Fibroblast of skin of left quadriceps (primary cell): ENCODE measurements around the gene WDR18.

Experiments used
- DNase-seq, 2 experiments: peaks; one replicate each; pipeline ENCODE4 v3.0.0-alpha.2; 2013; ENCODE audit warnings: low read depth in 2 of 2

Gene WDR18

DNA sequence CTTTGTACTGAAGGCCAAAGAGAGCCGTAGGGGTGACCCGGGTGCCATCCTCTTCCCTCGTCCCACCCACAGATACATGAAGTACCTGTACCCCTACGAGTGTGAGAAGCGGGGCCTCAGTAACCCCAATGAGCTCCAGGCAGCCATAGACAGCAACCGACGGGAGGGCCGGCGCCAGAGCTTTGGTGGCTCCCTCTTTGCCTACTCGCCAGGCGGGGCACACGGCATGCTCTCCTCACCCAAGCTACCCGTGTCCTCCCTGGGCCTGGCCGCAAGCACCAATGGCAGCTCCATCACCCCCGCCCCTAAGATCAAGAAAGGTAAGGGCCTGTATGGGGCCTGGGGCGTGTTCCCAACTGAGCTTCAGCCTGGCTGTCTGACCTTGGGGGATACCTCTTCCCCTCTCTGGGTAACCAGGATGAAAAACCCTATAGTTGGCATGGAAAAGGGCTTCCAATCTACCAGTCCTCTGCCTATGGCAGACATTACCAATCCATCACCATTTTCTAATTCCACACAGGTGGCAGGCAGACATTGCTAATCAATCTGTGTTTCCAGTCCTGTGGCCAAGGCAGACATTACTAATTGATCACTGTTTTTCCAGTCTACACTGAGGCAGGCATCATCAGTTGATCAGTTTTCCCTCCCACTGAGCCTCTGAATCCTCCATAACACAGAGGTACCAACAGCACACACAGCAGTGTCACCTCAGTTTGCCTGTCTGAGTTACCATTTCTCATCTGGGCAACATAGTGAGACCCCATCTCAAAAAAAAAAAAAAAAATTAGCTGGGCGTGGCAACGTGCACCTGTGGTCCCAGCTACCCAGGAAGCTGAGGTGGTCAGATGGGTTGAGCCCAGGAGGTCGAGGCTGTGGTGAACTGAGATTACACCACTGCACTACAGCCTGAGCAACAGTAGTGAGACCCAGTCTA is 19.1 kb upstream of the WDR18 start:
- no peak for DNase-seq

DNA sequence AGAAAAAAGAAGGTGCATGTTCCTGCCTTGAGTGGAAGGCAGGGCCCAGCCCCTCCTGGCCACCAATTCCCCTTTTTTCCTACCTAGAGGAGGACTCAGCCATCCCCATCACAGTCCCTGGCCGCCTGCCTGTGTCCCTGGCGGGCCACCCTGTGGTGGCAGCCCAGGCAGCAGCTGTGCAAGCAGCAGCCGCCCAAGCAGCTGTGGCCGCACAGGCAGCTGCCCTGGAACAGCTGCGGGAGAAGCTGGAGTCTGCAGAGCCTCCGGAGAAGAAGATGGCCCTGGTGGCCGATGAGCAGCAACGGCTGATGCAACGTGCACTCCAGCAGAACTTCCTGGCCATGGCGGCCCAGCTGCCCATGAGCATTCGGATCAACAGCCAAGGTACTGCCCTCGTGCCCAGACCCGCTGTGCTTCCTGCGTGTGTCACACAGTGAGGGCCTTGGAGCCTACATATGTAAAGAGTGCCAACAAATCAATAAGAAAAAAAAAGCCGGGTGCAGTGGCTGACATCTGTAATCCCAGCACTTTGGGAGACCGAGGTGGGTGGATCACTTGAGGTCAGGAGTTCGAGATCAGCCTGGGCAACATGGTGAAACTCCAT is 17.6 kb upstream of the WDR18 start:
- DNase-seq, result no peak

DNA sequence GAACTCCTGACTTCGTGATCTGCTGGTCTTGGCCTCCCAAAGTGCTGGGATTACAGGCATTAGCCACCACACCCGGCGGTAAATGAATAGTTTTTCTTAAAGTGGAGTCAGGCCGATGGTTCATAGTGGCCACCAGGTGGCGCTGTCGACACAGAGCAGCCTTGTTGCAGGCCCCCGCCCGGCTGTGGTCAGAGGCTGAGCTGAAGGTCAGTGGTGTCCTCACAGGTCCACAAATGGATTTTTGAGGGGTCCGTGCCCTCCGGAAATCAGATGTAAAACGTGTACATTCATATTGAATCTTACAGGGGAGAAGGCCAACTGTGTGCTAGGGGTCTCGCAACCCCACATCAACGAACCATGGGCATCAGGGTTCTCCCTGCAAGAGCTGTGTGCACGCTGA is 13.4 kb upstream of the WDR18 start:
- no peak for DNase-seq

DNA sequence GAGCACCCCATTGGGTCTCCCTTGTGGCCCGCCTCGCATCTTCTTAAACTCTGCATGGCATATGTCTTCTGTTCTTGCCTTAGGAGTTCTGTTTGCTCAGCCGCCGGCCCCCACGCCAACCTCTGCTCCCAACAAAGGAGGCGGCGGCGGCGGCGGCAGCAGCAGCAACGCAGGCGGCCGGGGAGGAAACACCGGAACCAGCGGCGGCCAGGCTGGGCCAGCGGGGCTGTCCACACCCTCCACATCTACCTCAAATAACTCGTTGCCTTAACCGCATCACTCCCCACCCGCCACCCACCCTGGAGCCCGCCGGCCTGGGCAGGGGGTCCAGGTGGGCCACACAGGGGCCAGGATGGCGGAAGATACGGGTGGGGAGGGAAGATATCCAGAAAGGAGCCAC is 12.3 kb upstream of the WDR18 start:
- DNase-seq, result no peak

DNA sequence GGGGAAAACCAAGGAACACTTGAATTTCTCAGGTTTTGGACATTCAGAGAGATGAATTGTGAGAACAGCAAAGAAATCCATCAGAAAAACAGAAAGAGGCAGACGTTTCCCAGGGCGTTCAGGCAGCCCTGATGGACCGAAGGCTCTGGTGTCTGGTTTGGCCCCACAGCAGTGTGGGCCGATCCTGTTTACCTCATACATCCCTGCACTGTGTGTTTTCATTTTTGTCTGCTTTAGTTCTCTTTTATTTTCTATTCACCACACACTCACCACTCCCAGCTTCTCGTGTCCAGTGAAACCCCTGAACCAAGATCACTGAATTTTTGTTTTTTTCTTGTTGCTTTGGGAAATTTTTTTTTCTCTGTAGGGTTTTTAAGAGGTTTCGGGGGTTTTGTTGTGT is 11.9 kb upstream of the WDR18 start:
- no peak for DNase-seq

DNA sequence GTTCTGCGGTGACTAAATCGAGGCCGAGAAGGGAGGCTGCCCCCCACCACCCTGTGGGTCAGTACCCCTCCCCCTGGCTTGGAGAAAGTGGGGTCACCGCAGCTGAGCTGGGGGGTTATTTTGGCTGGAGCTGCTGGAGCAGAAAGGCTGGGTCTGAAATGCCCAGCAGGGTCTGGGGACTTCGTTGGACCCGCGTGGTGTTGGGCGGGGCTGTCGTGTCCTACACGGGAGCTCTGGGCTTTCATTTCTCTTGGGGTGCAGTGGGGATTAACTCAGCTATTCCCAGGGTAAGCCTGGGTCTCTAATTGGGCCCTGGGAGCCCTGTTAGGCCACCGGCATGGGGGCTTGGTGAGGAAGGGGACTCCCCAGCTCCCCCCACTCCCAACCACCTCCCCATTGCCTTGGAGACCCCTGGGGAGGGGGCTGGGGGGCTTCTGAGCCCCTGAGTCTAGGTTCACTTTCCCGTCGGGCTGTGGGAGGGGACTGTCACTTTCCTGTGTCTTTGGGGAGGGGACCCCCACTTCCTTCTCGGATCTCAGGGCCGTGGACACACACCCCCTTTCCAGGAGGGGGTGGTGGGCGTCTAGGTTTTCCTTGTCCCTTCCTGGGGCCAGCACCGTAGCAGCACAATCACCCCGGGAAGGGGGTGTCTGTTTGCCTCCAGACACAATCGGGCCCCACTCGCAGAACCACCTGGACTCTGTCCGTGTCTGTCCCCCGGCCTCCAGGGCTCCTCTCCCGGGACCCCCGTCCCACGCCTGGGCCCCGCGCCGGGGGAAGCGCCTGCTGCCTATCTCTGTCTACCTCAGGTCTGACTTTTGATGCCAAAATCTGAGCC is 10.2 kb upstream of the WDR18 start:
- DNase-seq, result no peak

DNA sequence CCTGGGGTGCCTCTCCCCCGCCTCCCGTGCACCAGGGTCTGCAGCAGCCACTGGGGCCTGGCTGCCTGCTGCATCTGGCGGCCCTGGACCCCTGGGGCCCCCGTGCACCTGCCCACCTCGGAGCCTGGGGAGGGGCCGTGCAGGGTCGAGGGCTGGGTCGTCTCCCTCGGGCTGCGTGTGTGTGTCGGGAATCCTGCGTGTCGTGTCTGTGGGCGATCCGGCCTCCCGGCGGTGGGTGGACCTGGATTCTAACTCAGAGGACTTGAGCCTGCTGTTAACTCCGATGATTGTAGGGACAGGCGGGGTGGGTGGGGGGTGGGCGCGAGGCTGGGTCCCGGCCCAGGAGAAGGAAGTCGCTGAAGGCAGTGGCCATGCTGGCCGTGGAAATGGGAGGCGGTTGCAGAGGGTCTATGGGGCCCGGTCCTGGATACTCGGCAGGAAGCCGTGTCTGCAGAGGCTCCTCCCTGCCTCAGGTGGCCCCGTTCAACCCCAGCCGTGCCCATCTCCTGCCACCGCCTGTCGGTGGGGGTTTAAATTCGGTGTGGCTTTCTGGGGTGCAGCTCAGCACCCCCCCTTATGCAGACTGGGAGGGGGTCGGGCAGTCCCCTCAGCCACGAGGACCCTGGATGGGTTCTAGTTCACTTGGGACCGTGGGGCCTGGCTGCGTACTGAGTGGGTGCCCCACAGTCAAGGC is 9.4 kb upstream of the WDR18 start:
- no peak for DNase-seq

DNA sequence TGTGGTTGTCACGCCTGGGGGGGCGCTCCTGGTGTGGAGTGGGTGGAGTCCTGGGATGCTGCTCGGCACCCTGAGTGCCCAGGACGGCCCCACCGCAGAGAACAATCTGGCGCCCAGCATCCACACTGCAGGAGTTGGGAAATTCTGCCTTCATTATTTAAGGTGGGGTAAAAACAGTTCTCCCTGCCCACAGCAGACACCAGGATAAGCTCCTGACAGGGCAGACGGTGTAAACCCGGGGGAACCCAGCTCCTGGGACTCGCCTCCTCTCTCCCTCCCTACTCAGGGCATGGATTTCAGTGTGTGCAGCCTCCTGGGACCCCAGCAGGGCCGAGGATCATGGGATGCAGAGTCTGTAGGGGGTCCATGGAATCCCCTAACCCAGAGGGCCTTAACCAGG is 7.7 kb upstream of the WDR18 start:
- no peak for DNase-seq

DNA sequence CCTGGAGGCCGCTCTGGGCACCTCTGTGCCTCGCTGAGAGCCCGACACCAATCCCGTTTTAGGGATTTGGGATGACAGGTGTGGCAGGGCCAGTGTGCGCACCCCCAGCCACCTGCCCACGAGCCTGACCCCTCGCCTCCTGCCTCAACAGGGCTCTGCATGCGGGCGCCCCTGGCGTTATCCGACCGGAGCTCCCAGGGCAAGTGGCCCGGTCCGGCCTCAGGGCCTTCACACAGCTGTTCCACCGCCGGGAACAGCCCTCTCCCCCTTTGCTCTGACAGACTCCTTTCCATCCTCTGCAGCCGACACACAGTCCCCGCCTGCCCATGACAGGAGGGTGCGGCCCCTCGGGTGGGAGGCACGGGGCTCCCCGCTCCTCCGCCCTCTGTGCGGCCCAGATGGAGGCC is 7.1 kb upstream of the WDR18 start:
- no peak for DNase-seq

DNA sequence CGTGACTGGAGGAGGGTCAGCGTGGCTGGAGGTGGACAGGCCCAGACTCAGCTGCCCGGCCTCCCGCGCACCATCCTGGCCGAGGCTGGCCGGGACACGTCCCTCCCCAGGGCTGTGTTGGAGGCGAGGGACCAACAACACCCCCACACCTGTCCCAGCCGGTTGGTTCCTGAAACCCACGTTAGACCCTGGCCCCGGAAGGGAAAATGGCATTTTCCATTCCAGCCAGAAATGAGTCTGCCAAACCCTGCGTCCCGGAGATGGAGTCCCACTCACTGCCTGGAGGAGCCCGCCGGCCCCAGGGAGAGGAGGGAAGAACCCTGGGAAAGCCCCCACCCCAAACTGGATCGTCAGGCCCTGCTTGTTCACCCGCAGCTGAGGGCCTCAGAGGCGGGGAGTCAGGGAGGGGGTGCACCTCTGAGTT is 4.8 kb upstream of the WDR18 start:
- DNase-seq, result no peak

DNA sequence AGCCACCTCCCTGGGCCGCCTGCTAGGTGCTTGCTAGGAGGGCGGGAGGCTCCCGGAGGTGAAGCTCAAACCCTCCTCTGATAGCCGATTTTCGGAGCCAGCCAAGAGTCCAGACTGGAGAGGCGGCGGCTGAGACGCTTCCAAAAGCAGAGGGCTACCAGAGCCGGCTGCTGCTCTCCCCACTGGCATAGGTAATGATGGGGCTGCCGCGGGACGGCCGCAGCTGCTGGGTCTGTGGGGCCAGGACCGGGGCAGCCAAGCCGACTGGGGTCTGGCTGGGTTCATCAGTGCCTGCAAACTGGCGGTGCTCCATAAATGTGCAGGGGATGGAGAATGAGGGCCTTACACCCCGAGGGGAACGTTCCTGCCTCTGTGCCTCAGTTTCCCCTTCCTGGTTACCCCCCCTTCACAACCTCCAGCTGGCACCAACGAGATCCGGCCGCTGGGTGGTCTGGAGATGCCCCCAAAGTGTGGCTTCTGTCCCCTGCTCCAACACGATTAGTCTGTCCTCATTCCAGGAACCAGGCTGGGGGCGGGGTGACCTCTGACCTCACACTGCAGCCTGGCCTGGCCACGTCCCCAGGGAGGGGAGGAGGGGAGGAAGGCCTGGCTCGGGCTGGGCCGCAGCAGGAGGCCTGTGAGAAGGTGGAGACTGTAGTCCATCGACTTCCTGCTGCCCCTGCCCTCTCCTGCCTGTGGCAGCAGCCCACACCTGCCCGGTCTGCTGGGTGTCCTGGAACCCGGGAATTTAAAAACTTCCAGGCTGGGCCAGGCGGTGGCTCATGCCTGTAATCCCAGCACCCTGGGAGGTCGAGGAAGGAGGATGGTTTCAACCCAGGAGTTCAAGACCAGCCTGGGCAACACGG is 3.8 kb upstream of the WDR18 start:
- no peak for DNase-seq

DNA sequence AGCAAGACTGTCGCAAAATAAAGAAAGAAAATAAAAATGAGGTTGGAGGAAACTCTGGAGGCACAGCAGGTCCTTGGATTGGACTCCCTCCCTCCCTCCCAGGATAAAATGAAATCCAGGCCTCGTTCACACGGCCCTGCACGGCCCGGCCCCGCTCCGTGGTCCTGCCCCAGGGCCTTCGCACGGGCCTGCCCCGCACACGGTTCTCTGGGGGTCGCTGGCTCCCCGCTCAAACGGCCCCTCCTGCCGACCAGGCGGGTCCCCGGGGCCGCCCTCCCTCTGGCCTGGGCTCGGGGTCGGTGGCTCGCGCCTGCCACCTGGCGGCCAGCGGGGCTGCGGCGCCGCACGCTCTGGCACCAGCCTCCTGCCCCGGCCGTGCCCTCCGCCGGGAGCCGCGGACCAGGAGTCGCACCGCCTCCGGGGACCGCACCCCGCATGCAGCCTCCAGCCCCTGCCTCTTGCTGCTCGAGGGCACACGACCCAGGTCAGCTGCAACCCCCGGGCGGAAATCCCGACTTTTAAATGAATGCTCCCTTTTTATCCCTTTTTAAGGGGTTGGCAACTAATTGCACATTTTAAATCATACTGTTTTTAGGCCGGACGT is 1.5 kb upstream of the WDR18 start:
- no peak for DNase-seq

DNA sequence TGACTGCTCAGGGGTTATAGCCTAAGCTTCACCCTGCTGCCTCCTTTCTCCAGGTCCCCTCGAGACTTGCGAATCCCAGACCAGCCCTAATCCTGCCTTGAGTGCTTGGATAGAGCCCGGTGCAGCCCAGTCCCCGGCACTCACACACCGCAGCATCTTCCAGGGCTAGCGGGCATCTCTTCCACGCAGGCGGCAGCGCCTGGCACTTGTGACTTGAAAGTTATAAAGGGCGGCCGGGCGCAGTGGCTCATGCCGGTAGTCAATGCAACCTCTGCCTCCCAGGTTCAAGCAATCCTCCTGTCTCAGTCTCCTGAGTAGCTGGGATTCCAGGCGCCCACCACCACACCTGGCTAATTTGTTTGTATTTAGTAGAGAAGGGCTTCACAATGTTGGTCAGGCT is 1.9 kb downstream of the WDR18 start:
- DNase-seq, result no peak

DNA sequence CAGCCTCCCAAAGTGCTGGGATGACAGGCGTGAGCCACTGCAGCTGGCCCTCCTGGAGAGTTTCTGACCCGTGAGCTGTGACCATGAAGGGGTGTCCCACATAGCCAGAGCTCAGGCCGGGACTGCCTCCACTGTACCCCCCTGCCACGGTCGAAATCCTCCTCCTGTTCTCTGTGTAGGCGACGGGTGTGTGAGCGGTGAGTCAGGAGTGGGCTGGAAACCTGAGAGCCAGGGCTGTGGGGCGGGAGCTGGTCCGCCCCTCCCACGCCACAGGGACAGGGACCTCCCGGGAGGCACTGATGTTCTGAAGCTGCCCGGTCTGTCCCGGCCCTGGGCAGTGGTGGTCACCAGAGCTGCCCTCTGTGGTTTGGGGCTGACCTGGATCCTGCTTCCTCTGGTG is 3.9 kb downstream of the WDR18 start:
- DNase-seq, result no peak

DNA sequence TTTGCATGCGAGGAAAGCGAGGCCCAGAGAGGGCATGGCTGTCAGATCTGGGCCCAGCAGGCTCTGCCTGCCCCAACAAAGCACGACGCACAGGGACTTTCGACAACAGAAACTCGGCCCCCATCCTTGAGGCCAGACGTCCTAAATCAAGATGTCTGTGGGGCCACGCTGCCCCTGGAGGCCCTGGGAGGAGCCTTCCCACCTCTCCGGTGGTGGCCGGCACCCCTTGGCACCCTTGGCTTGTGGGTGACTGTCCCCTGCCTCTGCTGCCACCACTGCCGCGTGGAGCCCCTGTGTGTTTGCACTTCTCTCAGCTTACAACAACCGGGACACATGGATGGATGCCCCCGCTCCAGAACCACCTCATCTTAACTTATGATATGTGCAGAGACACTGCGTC is 4.4 kb downstream of the WDR18 start:
- no peak for DNase-seq

DNA sequence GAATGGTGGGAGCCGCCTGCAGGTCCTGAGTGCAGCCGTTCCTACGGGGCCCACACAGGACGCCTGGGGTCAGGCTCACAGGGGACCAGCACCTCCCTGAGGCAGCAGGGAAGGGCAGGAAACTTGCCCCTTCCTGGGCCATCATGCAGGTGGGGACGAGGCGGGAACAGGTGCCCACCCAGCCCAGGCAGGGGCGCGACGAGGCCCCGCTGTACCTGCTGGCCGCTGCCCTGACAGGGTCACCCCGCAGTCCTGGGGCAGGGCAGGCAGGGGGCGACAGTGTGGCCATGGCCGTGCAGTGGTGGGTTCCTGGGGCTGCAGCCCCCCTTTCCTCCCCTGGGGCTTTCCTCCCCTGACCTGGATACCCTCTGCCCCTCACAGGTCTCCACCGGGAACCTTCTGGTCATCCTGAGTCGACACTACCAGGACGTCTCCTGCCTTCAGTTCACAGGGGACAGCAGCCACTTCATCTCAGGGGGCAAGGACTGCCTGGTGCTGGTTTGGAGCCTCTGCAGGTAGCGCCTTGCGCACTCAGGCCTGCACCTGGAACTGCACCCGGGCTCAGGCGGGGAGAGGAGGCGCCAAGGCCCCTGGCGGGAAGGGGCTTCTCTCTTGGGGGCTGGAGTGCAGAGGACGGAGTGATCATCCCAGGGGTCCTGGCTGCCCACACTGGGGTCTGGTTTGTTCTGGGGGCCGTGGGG is 5.4 kb downstream of the WDR18 start:
- no peak for DNase-seq

DNA sequence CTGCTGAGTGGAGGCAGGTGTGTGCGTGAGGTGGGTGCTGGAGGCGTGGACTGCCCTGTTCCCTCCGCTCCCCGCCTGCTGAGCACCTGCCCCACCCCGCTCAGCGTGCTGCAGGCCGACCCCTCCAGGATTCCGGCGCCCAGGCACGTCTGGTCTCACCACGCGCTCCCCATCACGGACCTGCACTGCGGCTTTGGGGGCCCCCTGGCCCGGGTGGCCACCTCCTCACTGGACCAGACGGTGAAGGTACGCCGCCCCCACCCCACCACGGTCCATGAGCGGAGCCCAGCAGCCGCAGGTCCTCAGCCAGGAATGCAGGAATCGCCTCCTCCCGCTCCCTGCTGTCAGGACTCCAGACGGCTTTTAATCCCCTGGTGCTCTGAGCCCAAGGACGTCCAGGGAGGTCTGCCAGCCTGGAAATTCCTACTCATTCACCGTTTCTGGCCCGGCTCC is 6.0 kb downstream of the WDR18 start:
- no peak for DNase-seq

DNA sequence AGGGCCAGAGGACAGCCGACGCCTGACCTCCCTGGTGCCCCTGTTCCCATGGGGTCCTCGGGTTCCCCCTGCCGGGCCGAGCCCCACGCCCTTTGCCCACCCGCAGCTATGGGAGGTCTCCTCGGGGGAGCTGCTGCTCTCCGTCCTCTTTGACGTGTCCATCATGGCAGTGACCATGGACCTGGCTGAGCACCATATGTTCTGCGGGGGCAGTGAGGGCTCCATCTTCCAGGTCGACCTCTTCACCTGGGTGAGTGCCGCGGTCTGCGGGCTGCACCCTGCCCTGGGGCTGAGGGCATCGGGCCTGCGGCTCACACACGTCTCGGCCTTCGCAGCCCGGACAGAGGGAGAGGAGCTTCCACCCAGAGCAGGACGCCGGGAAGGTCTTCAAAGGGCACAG is 6.6 kb downstream of the WDR18 start:
- no peak for DNase-seq

DNA sequence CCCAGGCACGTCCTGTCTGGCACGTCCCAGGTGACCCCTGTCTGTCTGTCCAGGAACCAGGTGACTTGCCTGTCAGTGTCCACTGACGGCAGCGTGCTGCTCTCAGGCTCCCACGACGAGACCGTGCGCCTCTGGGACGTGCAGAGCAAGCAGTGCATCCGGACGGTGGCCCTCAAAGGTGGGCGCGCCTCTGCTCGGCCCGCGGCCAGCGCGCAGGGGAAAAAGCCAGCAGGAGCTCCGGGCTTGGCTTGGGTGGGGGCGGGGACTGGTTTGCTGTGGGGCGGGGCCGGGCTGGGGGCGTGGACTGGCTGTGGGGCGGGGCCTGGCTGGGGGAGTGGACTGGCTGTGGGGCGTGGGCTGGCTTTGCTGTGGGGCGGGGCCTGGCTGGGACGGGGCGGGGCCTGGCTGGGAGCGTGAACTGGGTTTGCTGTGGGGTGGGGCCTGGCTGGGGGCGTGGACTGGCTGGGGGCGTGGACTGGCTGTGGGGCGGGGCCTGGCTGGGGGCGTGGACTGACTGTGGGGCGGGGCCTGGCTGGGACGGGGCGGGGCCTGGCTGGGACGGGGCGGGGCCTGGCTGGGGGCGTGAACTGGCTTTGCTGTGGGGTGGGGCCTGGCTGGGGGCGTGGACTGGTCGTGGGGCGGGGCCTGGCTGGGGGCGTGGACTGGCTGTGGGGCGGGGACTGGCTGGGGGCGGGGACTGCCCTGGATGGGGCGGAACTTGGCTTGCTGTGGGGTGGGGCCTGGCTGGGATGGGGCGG is 7.2 kb downstream of the WDR18 start:
- DNase-seq, result no peak
